ENCODE results near the gene DBR1. TPM values are rescaled to one million over a fixed set of nuclear protein-coding genes. Genes with fewer than 3 reads are reported as not detected.

The DBR1 gene
- total RNA-seq (2012; rRNA removed) = 12.5 and 17.5 TPM in 2 replicates
- polyA plus RNA-seq (2012; rRNA removed) = 6.9 and 7.6 TPM in 2 replicates
- 2.6 and 3.5 TPM in 2 replicates for polyA plus RNA-seq (2012; cell fraction: cytosol; rRNA removed)
- polyA plus RNA-seq (2012; cell fraction: nucleus; rRNA removed; ENCODE audit: low replicate concordance) = 2.4 and 5.6 TPM in 2 replicates
- Bru-seq, nascent RNA = percentile 67 among the genes with signal in this experiment
- BruChase-seq, experiment 1, labeled RNA remaining after a 6-hour chase = percentile 63 among the genes with signal in this experiment
- percentile 70 among the genes with signal in this experiment for BruChase-seq, experiment 2, labeled RNA remaining after a 2-hour chase
- long read RNA-seq, transcript DBR1-201 (8 exons, 2,666 nt) = major isoform, 10 of 11 reads
- long read RNA-seq, partial matches to known transcripts = 0 of 11 reads
- long read RNA-seq, other reads (novel, unspliced or antisense) = 1 of 11 reads

- intact Hi-C loops (cut with micrococcal nuclease) = loop anchor here (2.0 kb wide), 1 partner anchor 106 kb away; no protein-coding TSS in a partner anchor
- TF ChIP-seq MXI1 (IDR thresholded peaks at IDR 0.05; ENCODE audit: borderline replicate concordance, low read depth, low read length) (peak; percentile 48; the same call in 1 of the 2 replicates), MAFK (IDR thresholded peaks at IDR 0.05; ENCODE audit: low read depth, low read length) (no peak), CEBPB (IDR thresholded peaks at IDR 0.05; ENCODE audit: low read depth, low read length) (no peak), NFE2L2 (IDR thresholded peaks at IDR 0.05; ENCODE audit: low read depth, low read length) (no peak), POLR2A (IDR thresholded peaks at IDR 0.05; ENCODE audit: low read depth, low read length) (peak; percentile 89), MAZ (IDR thresholded peaks at IDR 0.05; ENCODE audit: borderline replicate concordance, low read depth, low read length) (no peak), RAD21 (IDR thresholded peaks at IDR 0.05; ENCODE audit: low read length) (no peak)
- Histone ChIP-seq H4K5ac (ENCODE audit: low read depth, low read length) (peak within 1 kb of the TSS; percentile 81), H2BK15ac (ENCODE audit: low read depth, low read length) (no peak within 1 kb of the TSS; the same call in 2 of the 3 replicates), H2AK9ac (replicated peaks; ENCODE audit: low read depth, low read length, poor library complexity) (peak within 1 kb of the TSS; percentile 65), H3K9me1 (ENCODE audit: insufficient read depth, low read length) (no peaks in the 10 kb centered on the region), H2AK5ac (ENCODE audit: low read depth, low read length) (no peak within 1 kb of the TSS; the same call in 1 of the 2 replicates), H3K36me3 (ENCODE audit: control insufficient read depth, insufficient read depth, low read length) (peaks cover 5% of the 10 kb centered on the region; the same call in 1 of the 2 replicates), H4K8ac (ENCODE audit: low read depth in 2 of 2, low read length in 2 of 2) (peak within 1 kb of the TSS; percentile 91 to 94), H3K18ac (ENCODE audit: low read depth, low read length) (peak within 1 kb of the TSS; percentile 33; the same call in 1 of the 2 replicates), H3K4me1 (ENCODE audit: control insufficient read depth, insufficient read depth, low read length) (no peaks in the 10 kb centered on the region), H4K91ac (ENCODE audit: insufficient read depth, low read depth, low read length) (peak within 1 kb of the TSS; percentile 64), H3K23ac (ENCODE audit: low read depth, low read length) (peak within 1 kb of the TSS; percentile 78), H4K20me1 (ENCODE audit: insufficient read depth, low read length) (no peaks in the 10 kb centered on the region), H3K4me3 (ENCODE audit: insufficient read depth, low read depth, low read length) (peak within 1 kb of the TSS; percentile 87), H3K4me2 (ENCODE audit: low read depth, low read length) (peak within 1 kb of the TSS; percentile 95), H3K9me3 (ENCODE audit: control insufficient read depth, insufficient read depth, low read length) (no peaks in the 10 kb centered on the region), H2BK5ac (ENCODE audit: low read depth, low read length, poor library complexity, severe bottlenecking) (peak within 1 kb of the TSS; percentile 47), H3K79me1 (ENCODE audit: low read depth in 1 of 2, low read length in 2 of 2) (peaks cover 11 to 19% of the 10 kb centered on the region in 2 experiments), H2AFZ (replicated peaks; ENCODE audit: low read length, poor library complexity) (peak within 1 kb of the TSS; percentile 97), H2BK20ac (ENCODE audit: low read depth, low read length) (no peak within 1 kb of the TSS), H3K27me3 (ENCODE audit: control insufficient read depth, insufficient read depth, low read length) (no peaks in the 10 kb centered on the region; the same call in 1 of the 2 replicates), H3K9ac (ENCODE audit: low read depth, low read length) (peak within 1 kb of the TSS; percentile 88), H3K4ac (ENCODE audit: low read depth, low read length) (peak within 1 kb of the TSS; percentile 83), H3K27ac (ENCODE audit: insufficient read depth, low read length) (peak within 1 kb of the TSS; percentile 84), H3K14ac (replicated peaks; ENCODE audit: low read depth, low read length) (peak within 1 kb of the TSS; percentile 85), H2BK120ac (ENCODE audit: low read depth, low read length) (no peak within 1 kb of the TSS; the same call in 1 of the 2 replicates), H3K56ac (ENCODE audit: extremely low read depth, insufficient read depth, low read length) (peak within 1 kb of the TSS; percentile 76)
- ChIA-PET POLR2A (ENCODE audit: unreplicated experiment) (interaction anchor here (1.0 kb wide), 1 partner anchor 13 kb away, joined by 3 read pairs; the partner anchor contains the start of gene ARMC8), CTCF (interaction anchor here (0.5 to 1.0 kb wide), 3 partner anchors 45 to 132 kb away, joined by 3 read pairs; no protein-coding TSS in a partner anchor)
- 0% methylated on average over 16 of the region's 38 CpGs; no CpG with 5 or more reads in 1 of the 2 experiments for WGBS, 2 experiments (ENCODE audit: extremely low coverage in 2 of 2, insufficient read length in 1 of 2)
- DNase-seq (peak; percentile 80), ATAC-seq (ENCODE audit: low read depth) (peak; percentile 96)
- dilution Hi-C loops (cut with HindIII; ENCODE audit: low sequenced_read_pairs, unreplicated experiment) = no loop called here
- in situ Hi-C loops (cut with MboI; ENCODE audit: low sequenced_read_pairs) = loop anchor here (10.0 kb wide), 1 partner anchor 100 kb away; no protein-coding TSS in a partner anchor
- no TSS peak for BruUV-seq (replicated peaks)
Observed at GRCh38 chr3:138174421-138175131, at the start of gene DBR1. DBR1 (minus strand) TSS chr3:138174921; CDS start chr3:138174795, 126 bp downstream.
